Measurements from ENCODE around the gene PHC3. TPM values are rescaled to one million over a fixed set of nuclear protein-coding genes. Genes with fewer than 3 reads are reported as not detected.
A peak's percentile ranks its signal among the peaks of the same experiment; 100 is the strongest.

PHC3 gene
- total RNA-seq, 1 donor from 2014 or later, result 13.7 TPM

- TF ChIP-seq CTCF (IDR thresholded peaks at IDR 0.05; ENCODE audit: insufficient read depth, low read length, severe bottlenecking), result no peak
- H3K36me3 ChIP-seq (ENCODE audit: control insufficient read depth, insufficient read depth, low read length), result no peaks in the 10 kb centered on the region
- H3K27me3 ChIP-seq (ENCODE audit: control insufficient read depth, insufficient read depth, low read length), result no peaks in the 10 kb centered on the region
- DNase-seq (ENCODE audit: low read depth) (peak; percentile 51), FAIRE-seq (no peak)
- peak overlapping the region; percentile 90 for H3K4me3 ChIP-seq (ENCODE audit: low read depth, low read length)
These were observed 41.4 kb upstream of the PHC3 start for GRCh38 chr3:170222647-170223541.

- Histone ChIP-seq H3K4me3 (ENCODE audit: low read depth, low read length) (peak within 1 kb of the TSS; percentile 90), H3K36me3 (ENCODE audit: control insufficient read depth, insufficient read depth, low read length) (no peaks in the 10 kb centered on the region), H3K27me3 (ENCODE audit: control insufficient read depth, insufficient read depth, low read length) (no peaks in the 10 kb centered on the region)
- no peak for TF ChIP-seq CTCF (IDR thresholded peaks at IDR 0.05; ENCODE audit: insufficient read depth, low read length, severe bottlenecking)
- DNase-seq (ENCODE audit: low read depth), result peak; percentile 89
- no peak for FAIRE-seq
These were observed 40.6 kb upstream of the PHC3 start, which contains the start of gene PRKCI for GRCh38 chr3:170221924-170222646. TSS of gene PRKCI (plus strand) at chr3:170222424. CDS start at chr3:170222670, 246 bp downstream.

- Histone ChIP-seq H3K27me3 (ENCODE audit: control insufficient read depth, insufficient read depth, low read length) (no peaks in the 10 kb centered on the region), H3K36me3 (ENCODE audit: control insufficient read depth, insufficient read depth, low read length) (no peaks in the 10 kb centered on the region), H3K4me3 (ENCODE audit: low read depth, low read length) (no peak overlapping the region)
- FAIRE-seq, result no peak
- no peak for TF ChIP-seq CTCF (IDR thresholded peaks at IDR 0.05; ENCODE audit: insufficient read depth, low read length, severe bottlenecking)
- peak; percentile 10 for DNase-seq (ENCODE audit: low read depth)
These were observed 39.3 kb upstream of the PHC3 start for GRCh38 chr3:170220871-170221270.

GRCh38 chr3:170219850-170220249 lies 38.3 kb upstream of the PHC3 start:
- H3K27me3 ChIP-seq (ENCODE audit: control insufficient read depth, insufficient read depth, low read length), result no peaks in the 10 kb centered on the region
- DNase-seq (ENCODE audit: low read depth) (no peak), FAIRE-seq (no peak)
- no peaks in the 10 kb centered on the region for H3K36me3 ChIP-seq (ENCODE audit: control insufficient read depth, insufficient read depth, low read length)
- H3K4me3 ChIP-seq (ENCODE audit: low read depth, low read length), result no peak overlapping the region
- TF ChIP-seq CTCF (IDR thresholded peaks at IDR 0.05; ENCODE audit: insufficient read depth, low read length, severe bottlenecking), result no peak

- DNase-seq (ENCODE audit: low read depth) (no peak), FAIRE-seq (no peak)
- no peak overlapping the region for H3K4me3 ChIP-seq (ENCODE audit: low read depth, low read length)
- TF ChIP-seq CTCF (IDR thresholded peaks at IDR 0.05; ENCODE audit: insufficient read depth, low read length, severe bottlenecking), result no peak
- no peaks in the 10 kb centered on the region for H3K27me3 ChIP-seq (ENCODE audit: control insufficient read depth, insufficient read depth, low read length)
- no peaks in the 10 kb centered on the region for H3K36me3 ChIP-seq (ENCODE audit: control insufficient read depth, insufficient read depth, low read length)
These were observed 30.1 kb upstream of the PHC3 start for GRCh38 chr3:170211668-170212067.

Data from bronchial epithelial cell (primary cell).